DOHH2 (cell line): ENCODE results near the gene FGF11.

ENCODE experiments used
- CTCF ChIP-seq: fragments of 200-600 bp; sonication (generic); IDR thresholded peaks from one replicate; pipeline ENCODE4 v1.5.1; 2014; ENCODE audit warnings: antibody characterized with exemption, mild to moderate bottlenecking, low read depth, low read length; ENCODE audit not compliant: poor library complexity, severe bottlenecking
- EZH2phosphoT487 ChIP-seq: fragments of 200-600 bp; sonication (generic); IDR thresholded peaks from 2 replicates; pipeline ENCODE4 v1.6.1; 2017; ENCODE audit warnings: borderline replicate concordance, mild to moderate bottlenecking, antibody characterized with exemption, low read length, moderate library complexity, mixed read lengths

- TF ChIP-seq CTCF, result no peak
- TF ChIP-seq EZH2phosphoT487, result no peak
Observed at GRCh38 chr17:7442142-7442541, 2.8 kb downstream of the FGF11 start.
